Measurements from ENCODE around the gene ACY1.

- TF ChIP-seq, protein P1, sequence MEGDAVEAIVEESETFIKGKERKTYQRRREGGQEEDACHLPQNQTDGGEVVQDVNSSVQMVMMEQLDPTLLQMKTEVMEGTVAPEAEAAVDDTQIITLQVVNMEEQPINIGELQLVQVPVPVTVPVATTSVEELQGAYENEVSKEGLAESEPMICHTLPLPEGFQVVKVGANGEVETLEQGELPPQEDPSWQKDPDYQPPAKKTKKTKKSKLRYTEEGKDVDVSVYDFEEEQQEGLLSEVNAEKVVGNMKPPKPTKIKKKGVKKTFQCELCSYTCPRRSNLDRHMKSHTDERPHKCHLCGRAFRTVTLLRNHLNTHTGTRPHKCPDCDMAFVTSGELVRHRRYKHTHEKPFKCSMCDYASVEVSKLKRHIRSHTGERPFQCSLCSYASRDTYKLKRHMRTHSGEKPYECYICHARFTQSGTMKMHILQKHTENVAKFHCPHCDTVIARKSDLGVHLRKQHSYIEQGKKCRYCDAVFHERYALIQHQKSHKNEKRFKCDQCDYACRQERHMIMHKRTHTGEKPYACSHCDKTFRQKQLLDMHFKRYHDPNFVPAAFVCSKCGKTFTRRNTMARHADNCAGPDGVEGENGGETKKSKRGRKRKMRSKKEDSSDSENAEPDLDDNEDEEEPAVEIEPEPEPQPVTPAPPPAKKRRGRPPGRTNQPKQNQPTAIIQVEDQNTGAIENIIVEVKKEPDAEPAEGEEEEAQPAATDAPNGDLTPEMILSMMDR (IDR thresholded peaks at IDR 0.05; ENCODE audit: low read depth, low read length, poor library complexity, severe bottlenecking): no peak
- no peak for TF ChIP-seq EZH2phosphoT487 (IDR thresholded peaks at IDR 0.05; ENCODE audit: borderline replicate concordance, low read length)
These were observed 15.1 kb upstream of the ACY1 start for GRCh38 chr3:51968170-51968775.
